K562 (cell line): ENCODE results near the gene PKD2. TPM values are rescaled to one million over a fixed set of nuclear protein-coding genes. Genes with fewer than 3 reads are reported as not detected.

ENCODE experiments used
- ATAC-seq: fragments of 200-7000 bp; cut with Tn5 transposase; 3 replicates; pipeline ENCODE4 v1.9.1; 2020; ENCODE audit warnings: moderate library complexity
- BruUV-seq: library from RNA; stranded (reverse); fragments of 400-500 nt; replicated peaks from 2 replicates; lab custom pipeline; 2021; lab: Mats Ljungman, UMichigan
- CTCF ChIA-PET: fragments of 300-600 bp; formaldehyde crosslinking; extraction: SDS; loops from one replicate; lab custom pipeline; 2021; ENCODE audit warnings: low intra/inter-chr PET ratio; lab: Yijun Ruan, JAX
- POLR2A ChIA-PET: fragments of 300-600, 350-650 bp; sonication (Branson Sonifier 250); formaldehyde crosslinking; extraction: SDS; loops from one replicate; lab custom pipeline; 2021; ENCODE audit warnings: antibody characterized with exemption, inconsistent platforms; lab: Yijun Ruan, JAX
- DNase-seq, 4 experiments: peaks; one replicate each; pipeline versions ENCODE4 v3.0.0 to v3.0.0-alpha.2; 2011 to 2018; ENCODE audit warnings: low spot score in 3 of 4, mixed read lengths in 3 of 4; ENCODE audit errors: extremely low read depth in 1 of 4
- FAIRE-seq: peaks from 2 replicates; lab custom pipeline; 2011; peaks lifted over from hg19 to GRCh38; lab: Jason Lieb, UNC
- H2AFZ ChIP-seq: 2 replicates; pipeline ENCODE4 v1.6.0; 2011; ENCODE audit warnings: low read depth, low read length, control low read depth, inconsistent platforms
- H3K27ac ChIP-seq: fragments of 200-600 bp; 3 replicates; pipeline ENCODE4 v1.8.0; 2011; ENCODE audit warnings: low read depth, mild to moderate bottlenecking, control low read depth, inconsistent platforms, low read length, moderate library complexity, mixed read lengths; ENCODE audit errors: extremely low read depth
- H3K27me3 ChIP-seq, 2 experiments: fragments of 300-600 bp in 1 of 2; 2 replicates in 1 of 2; 3 replicates in 1 of 2; pipeline versions ENCODE4 v1.6.0 to v1.8.0; 2011; ENCODE audit warnings: inconsistent platforms in 2 of 2, low read length in 2 of 2, mild to moderate bottlenecking in 1 of 2, mixed read lengths in 1 of 2, moderate library complexity in 1 of 2; ENCODE audit not compliant: control insufficient read depth in 2 of 2, insufficient read depth in 2 of 2
- H3K36me3 ChIP-seq: fragments of 300-600 bp; 3 replicates; pipeline ENCODE4 v1.8.0; 2011; ENCODE audit warnings: mild to moderate bottlenecking, low read length, inconsistent platforms; ENCODE audit not compliant: control insufficient read depth, insufficient read depth
- H3K4me1 ChIP-seq, 2 experiments: fragments of 200-600 bp in 1 of 2; replicated peaks in 1 of 2; 2 replicates in 1 of 2; 3 replicates in 1 of 2; pipeline versions ENCODE4 v1.5.1 to v1.8.0; 2011; ENCODE audit warnings: inconsistent platforms in 2 of 2, low read length in 2 of 2, mild to moderate bottlenecking in 1 of 2, mixed read lengths in 1 of 2, moderate library complexity in 1 of 2; ENCODE audit not compliant: control insufficient read depth in 2 of 2, insufficient read depth in 2 of 2
- H3K4me2 ChIP-seq: 2 replicates; pipeline ENCODE4 v1.6.1; 2011; ENCODE audit warnings: low read length, control low read depth, inconsistent platforms, mixed read lengths; ENCODE audit not compliant: insufficient read depth
- H3K4me3 ChIP-seq: fragments of 200-600 bp; sonication (generic), shearing (Covaris generic); 2 replicates; pipeline ENCODE4 v1.5.1; 2016; ENCODE audit warnings: control low read depth, inconsistent platforms
- H3K79me2 ChIP-seq: fragments of 200-600 bp; 3 replicates; pipeline ENCODE4 v1.8.0; 2011; ENCODE audit warnings: low read length, inconsistent platforms; ENCODE audit not compliant: control insufficient read depth, insufficient read depth
- H3K9ac ChIP-seq, 2 experiments: 2 replicates each; pipeline versions ENCODE4 v1.6.0 to v1.6.1; 2011; ENCODE audit warnings: low read depth in 2 of 2, low read length in 2 of 2, control low read depth in 1 of 2, inconsistent platforms in 1 of 2, mild to moderate bottlenecking in 1 of 2, mixed read lengths in 1 of 2; ENCODE audit not compliant: insufficient read depth in 1 of 2
- H3K9me1 ChIP-seq: one replicate; pipeline ENCODE4 v1.6.0; 2011; ENCODE audit warnings: inconsistent platforms, mild to moderate bottlenecking, low read length, moderate library complexity; ENCODE audit not compliant: control insufficient read depth, insufficient read depth
- H3K9me3 ChIP-seq: replicated peaks from 2 replicates; pipeline ENCODE4 v1.5.1; 2011; ENCODE audit warnings: low read depth, low read length, inconsistent platforms; ENCODE audit not compliant: control insufficient read depth, insufficient read depth
- H4K20me1 ChIP-seq: replicated peaks from 2 replicates; pipeline ENCODE4 v1.6.1; 2011; ENCODE audit warnings: low read length, inconsistent platforms, mixed read lengths; ENCODE audit not compliant: control insufficient read depth, insufficient read depth
- CTCF ChIP-seq, 3 experiments: IDR thresholded peaks in 2 of 3; conservative IDR thresholded peaks in 1 of 3; 2 replicates each; pipeline ENCODE4 v1.5.1; 2011 to 2012; ENCODE audit warnings: low read length in 3 of 3, mild to moderate bottlenecking in 3 of 3, control low read depth in 2 of 3, improper control_type of control experiment in 1 of 3, inconsistent platforms in 1 of 3, low read depth in 1 of 3, mixed read lengths in 1 of 3, moderate library complexity in 1 of 3; ENCODE audit not compliant: insufficient read depth in 2 of 3
- HDAC6 ChIP-seq: IDR thresholded peaks from 2 replicates; pipeline ENCODE4 v1.6.1; 2012; ENCODE audit warnings: low read depth, mild to moderate bottlenecking, control low read depth, inconsistent platforms, low read length, moderate library complexity
- HLTF ChIP-seq: fragments of 450-650 bp; IDR thresholded peaks from 2 replicates; pipeline ENCODE4 v1.6.1; 2016
- NEUROD1 ChIP-seq: fragments of 150-350 bp; IDR thresholded peaks from 2 replicates; pipeline ENCODE4 v1.6.1; 2014; ENCODE audit warnings: borderline replicate concordance, low read length, low read depth; ENCODE audit not compliant: partially characterized antibody
- NR3C1 ChIP-seq: sonication (generic); formaldehyde crosslinking; IDR thresholded peaks from 2 replicates; pipeline ENCODE4 v1.8.1; 2022; ENCODE audit warnings: missing genetic modification reagents
- PPARD ChIP-seq: fragments of 250-450 bp; sonication (Bioruptor Pico); IDR thresholded peaks from 2 replicates; pipeline ENCODE4 v1.8.0; 2022; ENCODE audit warnings: inconsistent platforms, mild to moderate bottlenecking, moderate library complexity
- PRMT5 ChIP-seq: sonication (generic); formaldehyde crosslinking; IDR thresholded peaks from 2 replicates; pipeline ENCODE4 v1.5.0; 2020; ENCODE audit warnings: missing genetic modification reagents
- PTTG1 ChIP-seq: fragments of 450-650 bp; IDR thresholded peaks from 2 replicates; pipeline ENCODE4 v1.6.1; 2016; ENCODE audit warnings: low read depth, mild to moderate bottlenecking, missing genetic modification characterization, missing compliant biosample characterization
- RAD21 ChIP-seq, 2 experiments: fragments of 250-450 bp in 1 of 2; fragments of 450-650 bp in 1 of 2; sonication (Bioruptor Pico) in 1 of 2; formaldehyde crosslinking in 1 of 2; IDR thresholded peaks in 1 of 2; conservative IDR thresholded peaks in 1 of 2; 2 replicates each; pipeline versions ENCODE4 v1.4.0 to v1.8.0; 2020 to 2022; ENCODE audit warnings: mild to moderate bottlenecking in 2 of 2, moderate library complexity in 1 of 2
- SMC3 ChIP-seq: conservative IDR thresholded peaks from 2 replicates; pipeline ENCODE4 v1.6.1; 2011; ENCODE audit warnings: low read depth, low read length, improper control_type of control experiment; ENCODE audit not compliant: insufficient read depth
- TCF7L2 ChIP-seq: fragments of 150-350 bp; IDR thresholded peaks from 2 replicates; pipeline ENCODE4 v1.6.1; 2016; ENCODE audit warnings: low read depth, mild to moderate bottlenecking, low read length, moderate library complexity
- VEZF1 ChIP-seq: fragments of 200-800 bp; sonication (Bioruptor generic); IDR thresholded peaks from 2 replicates; pipeline ENCODE4 v1.6.1; 2017; ENCODE audit warnings: missing genetic modification characterization, missing compliant biosample characterization
- ZBTB1 ChIP-seq: sonication (generic); formaldehyde crosslinking; IDR thresholded peaks from 2 replicates; pipeline ENCODE4 v1.8.1; 2023; ENCODE audit warnings: missing genetic modification reagents, low read depth, mild to moderate bottlenecking, borderline replicate concordance
- ZNF445 ChIP-seq: fragments of 250-450 bp; sonication (Bioruptor Pico); IDR thresholded peaks from 2 replicates; pipeline ENCODE4 v1.4.0; 2020; ENCODE audit warnings: low read depth, mild to moderate bottlenecking, moderate library complexity
- WGBS: fragments of 100-300 bp; shearing (Covaris generic); methylation state at CpG from one replicate; pipeline ENCODE4 v1.1.6; 2016; ENCODE audit warnings: low coverage, mixed read lengths; ENCODE audit not compliant: insufficient coverage; ENCODE audit errors: missing lambda C conversion rate; 5-methylcytosine and 5-hydroxymethylcytosine counted together
- in situ Hi-C: fragments of 300-500 bp; cut with MboI; formaldehyde crosslinking; loops from 4 replicates; pipeline ENCODE4 v1.15.0; 2018; ENCODE audit warnings: inconsistent platforms, mixed read lengths
- intact Hi-C: fragments of 100-400 bp; cut with micrococcal nuclease; formaldehyde crosslinking; loops from 2 replicates; pipeline ENCODE4 v1.14.2; 2022
- polyA plus RNA-seq, 8 experiments: library from polyadenylated mRNA; depleted of rRNA in 4 of 8; stranded (reverse) in 5 of 8; unstranded in 3 of 8; fragments of >200 nt; fragmentation: Nextera tagmentation in 2 of 8; fragmentation: Illumina TruSeq in 1 of 8; extraction: Ambion mirVana in 2 of 8; extraction: Trizol in 1 of 8; gene quantifications; 2 replicates each; pipeline versions ENCODE4 v1.2.1 to v1.2.3, GENCODE V29; 2011 to 2014; ENCODE audit warnings: inconsistent platforms in 1 of 8, missing spikeins in 1 of 8
- total RNA-seq, 7 experiments: library from RNA; depleted of rRNA in 6 of 7; stranded (reverse); fragments of >200 nt in 6 of 7; fragmentation: Illumina TruSeq in 2 of 7; extraction: Trizol in 2 of 7; gene quantifications; 2 replicates each; pipeline versions ENCODE4 v1.2.1 to v1.2.3, GENCODE V29; 2011 to 2021; ENCODE audit warnings: low replicate concordance in 1 of 7
- TF ChIP-seq, protein P1 (sequence below): fragments of 250-450 bp; sonication (Bioruptor Pico); IDR thresholded peaks from 2 replicates; pipeline ENCODE4 v1.8.0; 2021; ENCODE audit warnings: mild to moderate bottlenecking, moderate library complexity
- TF ChIP-seq, protein P2 (sequence below): fragments of 450-650 bp; IDR thresholded peaks from 2 replicates; pipeline ENCODE4 v1.7.0; 2016; ENCODE audit warnings: borderline replicate concordance

Gene PKD2
- total and polyA plus RNA-seq, 9 of the 15 experiments (the other 6 are each of a cell fraction or from before 2014, with no cell fraction given) = 0.11 to 1.2 (median 0.47) TPM

DNA sequence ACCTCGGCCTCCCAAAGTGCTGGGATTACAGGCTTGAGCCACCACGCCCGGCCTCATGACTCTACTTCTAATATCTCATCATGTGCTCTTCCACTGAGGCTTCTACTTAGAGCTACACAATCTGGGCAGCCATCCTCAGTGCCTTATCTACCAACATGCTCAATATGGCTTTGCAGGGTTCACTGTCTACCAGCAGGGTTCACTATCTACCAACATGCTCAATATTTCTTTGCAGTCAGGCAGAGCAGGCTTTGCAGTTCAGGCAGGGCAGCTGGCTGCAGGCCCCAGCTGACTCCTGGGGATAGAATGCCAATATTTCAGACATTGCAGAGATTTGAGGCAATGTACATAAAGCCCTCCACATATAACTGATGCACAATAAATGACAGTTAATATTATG, 47.5 kb downstream of the PKD2 start:
- Histone ChIP-seq H3K9me1 (no peaks in the 10 kb centered on the region), H3K4me1 (no peaks in the 10 kb centered on the region), H4K20me1 (no peaks in the 10 kb centered on the region), H3K27me3 (no peaks in the 10 kb centered on the region), H3K27ac (no peak overlapping the region), H3K36me3 (no peaks in the 10 kb centered on the region), H3K9me3 (no peaks in the 10 kb centered on the region), H3K4me3 (no peak overlapping the region), H2AFZ (no peak overlapping the region), H3K79me2 (no peaks in the 10 kb centered on the region), H3K9ac (no peak overlapping the region), H3K4me2 (no peak overlapping the region)
- FAIRE-seq (peak; percentile 65), DNase-seq (peak; percentile 10 to 34 (median 13)), ATAC-seq (peak; percentile 91)
- ChIA-PET CTCF (interaction anchor here (1.9 kb wide), 1 partner anchor 157 kb away, joined by 6 read pairs; no protein-coding TSS in a partner anchor), POLR2A (interaction anchor here (0.6 kb wide), 1 partner anchor 13 kb away, joined by 3 read pairs; no protein-coding TSS in a partner anchor)
- BruUV-seq = no TSS peak
- WGBS = 0% methylated on average over 2 of the region's 3 CpGs
- intact Hi-C loops (loop anchor here (1.0 kb wide), 1 partner anchor 157 kb away; no protein-coding TSS in a partner anchor), in situ Hi-C loops (no loop called here)
- TF ChIP-seq, protein P1, sequence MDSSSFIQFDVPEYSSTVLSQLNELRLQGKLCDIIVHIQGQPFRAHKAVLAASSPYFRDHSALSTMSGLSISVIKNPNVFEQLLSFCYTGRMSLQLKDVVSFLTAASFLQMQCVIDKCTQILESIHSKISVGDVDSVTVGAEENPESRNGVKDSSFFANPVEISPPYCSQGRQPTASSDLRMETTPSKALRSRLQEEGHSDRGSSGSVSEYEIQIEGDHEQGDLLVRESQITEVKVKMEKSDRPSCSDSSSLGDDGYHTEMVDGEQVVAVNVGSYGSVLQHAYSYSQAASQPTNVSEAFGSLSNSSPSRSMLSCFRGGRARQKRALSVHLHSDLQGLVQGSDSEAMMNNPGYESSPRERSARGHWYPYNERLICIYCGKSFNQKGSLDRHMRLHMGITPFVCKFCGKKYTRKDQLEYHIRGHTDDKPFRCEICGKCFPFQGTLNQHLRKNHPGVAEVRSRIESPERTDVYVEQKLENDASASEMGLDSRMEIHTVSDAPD (CRISPR knock-in tag) = no peak
- TF ChIP-seq ZNF445 (CRISPR knock-in tag) (no peak), HLTF (no peak), PTTG1 (tag) (no peak), PRMT5 (CRISPR knock-in tag) (no peak), ZBTB1 (CRISPR knock-in tag) (no peak), SMC3 (0 out of 2 replicates have a peak, but pooled peaks have one; percentile 18), HDAC6 (no peak), RAD21 (CRISPR knock-in tag; conservative IDR thresholded peaks at IDR 0.05 in 1 of 2, IDR thresholded peaks at IDR 0.05 in 1 of 2) (peak in 1 of 2 experiments; percentile 56; a peak in 3 of 4 replicates), PPARD (no peak), NEUROD1 (no peak), NR3C1 (CRISPR knock-in tag) (no peak), CTCF (IDR thresholded peaks at IDR 0.05 in 2 of 3, conservative IDR thresholded peaks at IDR 0.05 in 1 of 3; ENCODE audit: insufficient read depth in 2 of 3, low read depth in 1 of 3, low read length in 3 of 3) (peak; percentile 47 to 60 (median 51); a peak in 5 of 6 replicates), TCF7L2 (no peak), VEZF1 (CRISPR knock-in tag) (no peak)
- TF ChIP-seq, protein P2, sequence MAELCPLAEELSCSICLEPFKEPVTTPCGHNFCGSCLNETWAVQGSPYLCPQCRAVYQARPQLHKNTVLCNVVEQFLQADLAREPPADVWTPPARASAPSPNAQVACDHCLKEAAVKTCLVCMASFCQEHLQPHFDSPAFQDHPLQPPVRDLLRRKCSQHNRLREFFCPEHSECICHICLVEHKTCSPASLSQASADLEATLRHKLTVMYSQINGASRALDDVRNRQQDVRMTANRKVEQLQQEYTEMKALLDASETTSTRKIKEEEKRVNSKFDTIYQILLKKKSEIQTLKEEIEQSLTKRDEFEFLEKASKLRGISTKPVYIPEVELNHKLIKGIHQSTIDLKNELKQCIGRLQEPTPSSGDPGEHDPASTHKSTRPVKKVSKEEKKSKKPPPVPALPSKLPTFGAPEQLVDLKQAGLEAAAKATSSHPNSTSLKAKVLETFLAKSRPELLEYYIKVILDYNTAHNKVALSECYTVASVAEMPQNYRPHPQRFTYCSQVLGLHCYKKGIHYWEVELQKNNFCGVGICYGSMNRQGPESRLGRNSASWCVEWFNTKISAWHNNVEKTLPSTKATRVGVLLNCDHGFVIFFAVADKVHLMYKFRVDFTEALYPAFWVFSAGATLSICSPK = no peak
